Ramos (cell line): ENCODE results near the gene CCIN.
"Not testable (repeated sequence)": the region's sequence is repeated elsewhere in the genome, so short reads cannot be mapped to it uniquely, and the experiment has no call there.

Experiments used
- in situ Hi-C: fragments of 300-500 bp; cut with MboI; formaldehyde crosslinking; loops from one replicate; pipeline ENCODE4 v1.14.3; 2022; ENCODE audit warnings: low sequenced_read_pairs; ENCODE audit not compliant: unreplicated experiment

Gene CCIN

GRCh38 chr9:36169166-36169565 lies at the start of gene CCIN:
Gene CCIN (plus strand): TSS chr9:36169388. CDS start chr9:36169503, 115 bp downstream.
- in situ Hi-C loops, result loop anchor here (5.0 kb wide), 1 partner anchor 62 kb away; no protein-coding TSS in a partner anchor

GRCh38 chr9:36119476-36119875 lies 49.7 kb upstream of the CCIN start:
- in situ Hi-C loops, result no loop called here

GRCh38 chr9:36120705-36121104 lies 48.5 kb upstream of the CCIN start:
- in situ Hi-C loops, result no loop called here

GRCh38 chr9:36121971-36122370 lies 47.2 kb upstream of the CCIN start:
- in situ Hi-C loops, result no loop called here

- in situ Hi-C loops, result no loop called here
These were observed 45.7 kb upstream of the CCIN start for GRCh38 chr9:36123515-36123914.

- in situ Hi-C loops, result no loop called here
These were observed 43.9 kb upstream of the CCIN start for GRCh38 chr9:36125062-36125855.

GRCh38 chr9:36126016-36126730 lies 43.0 kb upstream of the CCIN start:
- in situ Hi-C loops, result no loop called here

- in situ Hi-C loops, result no loop called here
These were observed 41.4 kb upstream of the CCIN start for GRCh38 chr9:36127652-36128244.

GRCh38 chr9:36128349-36128748 lies 40.8 kb upstream of the CCIN start:
- in situ Hi-C loops, result no loop called here

GRCh38 chr9:36129139-36129538 lies 40.0 kb upstream of the CCIN start:
- in situ Hi-C loops, result no loop called here

GRCh38 chr9:36131666-36132065 lies 37.5 kb upstream of the CCIN start:
- in situ Hi-C loops, result not testable (repeated sequence)

GRCh38 chr9:36132086-36132485 lies 37.1 kb upstream of the CCIN start:
- in situ Hi-C loops, result no loop called here

GRCh38 chr9:36134761-36135505 lies 34.3 kb upstream of the CCIN start:
- in situ Hi-C loops, result no loop called here

GRCh38 chr9:36135741-36136271 lies 33.4 kb upstream of the CCIN start:
- in situ Hi-C loops, result no loop called here

- in situ Hi-C loops, result no loop called here
These were observed 32.8 kb upstream of the CCIN start, which contains the start of gene GLIPR2 for GRCh38 chr9:36136272-36136893. Gene GLIPR2 (plus strand): TSS chr9:36136733. CDS start chr9:36136779, 46 bp downstream.

GRCh38 chr9:36136894-36137391 lies 32.2 kb upstream of the CCIN start:
- in situ Hi-C loops, result no loop called here

- in situ Hi-C loops, result no loop called here
These were observed 31.7 kb upstream of the CCIN start for GRCh38 chr9:36137392-36138004.

GRCh38 chr9:36138496-36138895 lies 30.7 kb upstream of the CCIN start:
- in situ Hi-C loops, result no loop called here

- in situ Hi-C loops, result no loop called here
These were observed 30.3 kb upstream of the CCIN start for GRCh38 chr9:36138901-36139300.
